Prostate gland (tissue), 2 donors: ENCODE data around the gene KCNG2.

Source experiments
- POLR2AphosphoS5 ChIP-seq: sonication (generic); formaldehyde crosslinking; IDR thresholded peaks from one replicate; pipeline ENCODE4 v1.6.1; 2017; ENCODE audit warnings: antibody characterized with exemption
- TF ChIP-seq, protein P1 (sequence below), 4 experiments: fragments of 200-600 bp in 2 of 4; fragments of 450-650 bp in 2 of 4; sonication (generic) in 2 of 4; IDR thresholded peaks; 1 replicate in 3 of 4; 2 replicates in 1 of 4; pipeline ENCODE4 v1.5.1; 2016 to 2019; ENCODE audit warnings: antibody characterized with exemption in 4 of 4, mild to moderate bottlenecking in 2 of 4, moderate library complexity in 2 of 4

DNA sequence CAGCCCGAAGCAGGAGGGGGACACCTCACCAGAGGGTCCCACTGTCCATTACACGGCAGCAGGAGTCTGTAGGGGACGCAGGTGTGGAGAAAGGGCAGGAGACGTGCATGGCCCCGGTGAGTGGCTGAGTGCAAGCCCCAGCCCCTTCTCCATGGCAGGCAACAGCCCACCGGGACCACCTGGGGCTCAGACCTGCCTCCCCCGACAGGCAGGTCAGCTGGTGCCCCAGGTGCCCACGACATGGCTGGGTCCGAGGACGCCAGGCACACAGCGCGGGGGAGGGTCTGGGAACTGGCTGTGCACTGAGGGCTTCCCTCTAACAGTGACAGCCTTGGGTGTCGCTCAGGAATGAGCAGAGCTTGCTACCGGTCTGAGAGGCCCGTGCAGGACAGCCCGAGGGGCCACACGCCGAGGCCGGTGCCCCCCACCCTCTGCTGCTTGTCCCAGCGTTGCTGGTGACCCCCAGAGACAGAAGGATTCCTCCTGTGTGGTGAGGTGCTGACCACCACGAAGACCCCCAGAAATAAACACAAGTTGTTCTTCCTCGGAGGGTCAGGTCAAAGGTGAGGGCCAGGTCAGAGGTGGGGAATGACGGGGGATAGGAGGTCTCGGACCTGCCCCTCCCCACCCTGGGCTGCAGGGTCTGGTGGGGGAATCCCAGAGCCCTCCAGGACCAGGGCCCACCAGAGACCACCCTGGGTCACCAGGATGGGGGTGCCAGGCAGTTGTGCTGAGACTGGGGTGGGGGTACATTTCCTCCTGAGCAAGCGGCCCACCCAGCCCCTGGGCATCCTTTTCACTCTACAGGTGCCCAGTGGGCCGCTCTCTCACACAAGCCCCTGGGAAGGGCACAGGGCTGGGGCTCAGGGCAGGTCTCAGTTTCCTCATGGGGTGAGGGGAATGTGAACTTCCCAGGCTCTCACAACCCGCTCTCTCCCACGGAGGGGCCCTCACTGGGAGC is 103.2 kb downstream of the KCNG2 start:
- TF ChIP-seq, protein P1, sequence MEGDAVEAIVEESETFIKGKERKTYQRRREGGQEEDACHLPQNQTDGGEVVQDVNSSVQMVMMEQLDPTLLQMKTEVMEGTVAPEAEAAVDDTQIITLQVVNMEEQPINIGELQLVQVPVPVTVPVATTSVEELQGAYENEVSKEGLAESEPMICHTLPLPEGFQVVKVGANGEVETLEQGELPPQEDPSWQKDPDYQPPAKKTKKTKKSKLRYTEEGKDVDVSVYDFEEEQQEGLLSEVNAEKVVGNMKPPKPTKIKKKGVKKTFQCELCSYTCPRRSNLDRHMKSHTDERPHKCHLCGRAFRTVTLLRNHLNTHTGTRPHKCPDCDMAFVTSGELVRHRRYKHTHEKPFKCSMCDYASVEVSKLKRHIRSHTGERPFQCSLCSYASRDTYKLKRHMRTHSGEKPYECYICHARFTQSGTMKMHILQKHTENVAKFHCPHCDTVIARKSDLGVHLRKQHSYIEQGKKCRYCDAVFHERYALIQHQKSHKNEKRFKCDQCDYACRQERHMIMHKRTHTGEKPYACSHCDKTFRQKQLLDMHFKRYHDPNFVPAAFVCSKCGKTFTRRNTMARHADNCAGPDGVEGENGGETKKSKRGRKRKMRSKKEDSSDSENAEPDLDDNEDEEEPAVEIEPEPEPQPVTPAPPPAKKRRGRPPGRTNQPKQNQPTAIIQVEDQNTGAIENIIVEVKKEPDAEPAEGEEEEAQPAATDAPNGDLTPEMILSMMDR (IDR thresholded peaks at IDR 0.05), result no peak
- no peak for TF ChIP-seq POLR2AphosphoS5
